Measurements from ENCODE around the gene SKA2. TPM values are rescaled to one million over a fixed set of nuclear protein-coding genes. Genes with fewer than 3 reads are reported as not detected.

SKA2 gene
- total and polyA plus RNA-seq, 9 of the 15 experiments (the other 6 are each of a cell fraction or from before 2014, with no cell fraction given): 58.1 to 183 (median 133) TPM

DNA sequence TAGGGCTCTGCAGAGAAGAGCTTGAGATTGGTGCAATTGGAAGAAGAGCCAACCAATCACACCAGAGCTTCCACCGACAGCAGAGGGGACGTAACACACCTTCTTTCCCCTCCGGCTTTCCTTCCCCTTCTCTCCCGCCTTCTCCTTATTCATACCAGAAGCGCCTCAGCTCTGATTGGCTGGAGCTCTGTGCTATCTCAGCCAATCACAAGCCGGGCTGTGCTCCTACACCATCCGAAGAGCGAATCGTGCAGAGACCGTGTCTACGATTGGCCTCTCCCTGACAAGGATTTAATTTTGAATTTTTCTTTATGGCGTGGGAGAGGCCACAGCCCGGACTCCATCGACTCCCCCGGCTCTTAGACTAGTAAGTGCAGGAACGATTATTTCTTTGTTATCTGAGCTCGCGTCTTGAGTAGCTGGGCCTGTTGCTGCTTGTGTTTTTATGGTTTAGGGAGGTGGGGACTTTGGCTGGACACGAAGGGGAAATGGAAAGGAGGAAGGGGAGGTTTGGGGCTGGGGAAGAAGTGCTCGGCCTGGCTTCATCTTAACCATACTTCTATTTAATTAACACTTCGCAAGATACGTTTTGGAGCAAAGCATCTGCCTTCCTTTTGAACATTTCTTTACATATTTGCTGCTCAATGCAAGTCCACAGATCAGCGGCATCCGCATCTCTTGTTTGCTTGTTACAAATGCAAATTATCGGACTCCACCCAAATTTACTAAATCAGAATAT lies 622 bp upstream of the SKA2 start, which contains the start of gene PRR11 (continued):
- TF ChIP-seq HMBOX1 (IDR thresholded peaks at IDR 0.05) (peak; percentile 87), RFX7 (CRISPR knock-in tag; IDR thresholded peaks at IDR 0.05) (no peak), ETV1 (tag; conservative IDR thresholded peaks at IDR 0.05; ENCODE audit: low read depth) (no peak), ARID3A (IDR thresholded peaks at IDR 0.05; ENCODE audit: borderline replicate concordance, low read depth, low read length) (no peak), RB1 (IDR thresholded peaks at IDR 0.05; ENCODE audit: low read depth) (no peak), ETS1 (conservative IDR thresholded peaks at IDR 0.05; ENCODE audit: control insufficient read depth, low read depth, low read length) (peak; percentile 53; the same call in 1 of the 2 replicates), L3MBTL2 (IDR thresholded peaks at IDR 0.05) (peak; percentile 28; the same call in 1 of the 2 replicates)
- TF ChIP-seq, protein P1, sequence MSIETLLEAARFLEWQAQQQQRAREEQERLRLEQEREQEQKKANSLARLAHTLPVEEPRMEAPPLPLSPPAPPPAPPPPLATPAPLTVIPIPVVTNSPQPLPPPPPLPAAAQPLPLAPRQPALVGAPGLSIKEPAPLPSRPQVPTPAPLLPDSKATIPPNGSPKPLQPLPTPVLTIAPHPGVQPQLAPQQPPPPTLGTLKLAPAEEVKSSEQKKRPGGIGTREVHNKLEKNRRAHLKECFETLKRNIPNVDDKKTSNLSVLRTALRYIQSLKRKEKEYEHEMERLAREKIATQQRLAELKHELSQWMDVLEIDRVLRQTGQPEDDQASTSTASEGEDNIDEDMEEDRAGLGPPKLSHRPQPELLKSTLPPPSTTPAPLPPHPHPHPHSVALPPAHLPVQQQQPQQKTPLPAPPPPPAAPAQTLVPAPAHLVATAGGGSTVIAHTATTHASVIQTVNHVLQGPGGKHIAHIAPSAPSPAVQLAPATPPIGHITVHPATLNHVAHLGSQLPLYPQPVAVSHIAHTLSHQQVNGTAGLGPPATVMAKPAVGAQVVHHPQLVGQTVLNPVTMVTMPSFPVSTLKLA (conservative IDR thresholded peaks at IDR 0.05): peak in 1 of 2 experiments; percentile 71; a peak in 2 of 4 replicates
- TF ChIP-seq, protein P2, sequence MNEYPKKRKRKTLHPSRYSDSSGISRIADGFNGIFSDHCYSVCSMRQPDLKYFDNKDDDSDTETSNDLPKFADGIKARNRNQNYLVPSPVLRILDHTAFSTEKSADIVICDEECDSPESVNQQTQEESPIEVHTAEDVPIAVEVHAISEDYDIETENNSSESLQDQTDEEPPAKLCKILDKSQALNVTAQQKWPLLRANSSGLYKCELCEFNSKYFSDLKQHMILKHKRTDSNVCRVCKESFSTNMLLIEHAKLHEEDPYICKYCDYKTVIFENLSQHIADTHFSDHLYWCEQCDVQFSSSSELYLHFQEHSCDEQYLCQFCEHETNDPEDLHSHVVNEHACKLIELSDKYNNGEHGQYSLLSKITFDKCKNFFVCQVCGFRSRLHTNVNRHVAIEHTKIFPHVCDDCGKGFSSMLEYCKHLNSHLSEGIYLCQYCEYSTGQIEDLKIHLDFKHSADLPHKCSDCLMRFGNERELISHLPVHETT (CRISPR knock-in tag; conservative IDR thresholded peaks at IDR 0.05 in 1 of 2, IDR thresholded peaks at IDR 0.05 in 1 of 2): no peak; a peak in 1 of 4 replicates
- TF ChIP-seq, protein P3, sequence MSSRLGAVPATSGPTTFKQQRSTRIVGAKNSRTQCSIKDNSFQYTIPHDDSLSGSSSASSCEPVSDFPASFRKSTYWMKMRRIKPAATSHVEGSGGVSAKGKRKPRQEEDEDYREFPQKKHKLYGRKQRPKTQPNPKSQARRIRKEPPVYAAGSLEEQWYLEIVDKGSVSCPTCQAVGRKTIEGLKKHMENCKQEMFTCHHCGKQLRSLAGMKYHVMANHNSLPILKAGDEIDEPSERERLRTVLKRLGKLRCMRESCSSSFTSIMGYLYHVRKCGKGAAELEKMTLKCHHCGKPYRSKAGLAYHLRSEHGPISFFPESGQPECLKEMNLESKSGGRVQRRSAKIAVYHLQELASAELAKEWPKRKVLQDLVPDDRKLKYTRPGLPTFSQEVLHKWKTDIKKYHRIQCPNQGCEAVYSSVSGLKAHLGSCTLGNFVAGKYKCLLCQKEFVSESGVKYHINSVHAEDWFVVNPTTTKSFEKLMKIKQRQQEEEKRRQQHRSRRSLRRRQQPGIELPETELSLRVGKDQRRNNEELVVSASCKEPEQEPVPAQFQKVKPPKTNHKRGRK (tag; IDR thresholded peaks at IDR 0.05): no peak
- TF ChIP-seq, protein P4, sequence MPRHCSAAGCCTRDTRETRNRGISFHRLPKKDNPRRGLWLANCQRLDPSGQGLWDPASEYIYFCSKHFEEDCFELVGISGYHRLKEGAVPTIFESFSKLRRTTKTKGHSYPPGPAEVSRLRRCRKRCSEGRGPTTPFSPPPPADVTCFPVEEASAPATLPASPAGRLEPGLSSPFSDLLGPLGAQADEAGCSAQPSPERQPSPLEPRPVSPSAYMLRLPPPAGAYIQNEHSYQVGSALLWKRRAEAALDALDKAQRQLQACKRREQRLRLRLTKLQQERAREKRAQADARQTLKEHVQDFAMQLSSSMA (CRISPR knock-in tag; IDR thresholded peaks at IDR 0.05): no peak

All from K562 (cell line).